GM21576 (cell line): ENCODE measurements around the gene PRR9.
"Not testable (repeated sequence)": the region's sequence is repeated elsewhere in the genome, so short reads cannot be mapped to it uniquely, and the experiment has no call there.

ENCODE experiments used
- ATAC-seq: cut with Tn5 transposase; IDR thresholded peaks from one replicate; pipeline ENCODE4 v1.9.1; 2021; ENCODE audit warnings: mild to moderate bottlenecking, moderate library complexity; ENCODE audit not compliant: unreplicated experiment

PRR9 gene, protein sequence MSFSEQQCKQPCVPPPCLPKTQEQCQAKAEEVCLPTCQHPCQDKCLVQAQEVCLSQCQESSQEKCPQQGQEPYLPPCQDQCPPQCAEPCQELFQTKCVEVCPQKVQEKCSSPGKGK

DNA sequence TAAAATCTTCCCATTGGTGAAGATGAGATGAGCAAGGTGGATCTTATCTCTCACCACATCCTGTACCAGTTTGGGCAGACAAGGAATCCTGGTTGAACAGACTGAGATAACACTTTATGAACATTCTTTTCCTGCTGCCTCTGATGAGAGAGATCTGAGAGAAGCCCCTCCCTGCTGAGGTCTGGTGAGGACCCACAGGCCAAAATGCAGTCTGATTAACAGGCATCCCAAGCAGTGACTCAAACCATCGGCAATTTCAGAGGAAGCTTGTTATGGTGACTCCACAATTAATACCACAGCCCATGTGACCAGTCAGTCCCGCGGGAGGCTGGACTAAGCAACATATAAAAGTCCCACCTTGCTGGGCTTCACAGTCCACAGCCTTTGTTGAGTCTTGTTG lies at the start of gene PRR9:
Gene PRR9, plus strand, starts transcription at position 373 of the 400 bp plus-strand sequence. CDS start 561 bp downstream, outside the sequence.
- ATAC-seq = no peak

DNA sequence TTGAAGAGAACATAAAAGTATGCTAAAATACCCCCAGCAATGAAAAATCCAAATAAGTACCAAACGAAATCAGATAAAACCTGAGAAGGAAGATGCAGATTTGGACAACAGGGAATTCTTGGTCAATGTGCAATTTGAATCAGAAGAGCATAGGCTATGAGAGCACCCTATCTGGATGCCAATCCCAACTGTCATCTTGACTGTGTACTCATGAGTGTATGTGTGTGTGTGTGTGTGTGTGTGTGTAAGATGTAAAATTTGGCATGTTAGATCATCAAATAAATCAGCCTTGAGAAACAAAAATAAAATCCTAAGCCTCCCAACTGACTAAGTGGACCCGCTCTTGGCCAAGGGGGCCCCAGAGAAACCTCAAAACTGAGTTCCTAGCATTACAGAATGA lies 48.7 kb upstream of the PRR9 start:
- no peak for ATAC-seq

DNA sequence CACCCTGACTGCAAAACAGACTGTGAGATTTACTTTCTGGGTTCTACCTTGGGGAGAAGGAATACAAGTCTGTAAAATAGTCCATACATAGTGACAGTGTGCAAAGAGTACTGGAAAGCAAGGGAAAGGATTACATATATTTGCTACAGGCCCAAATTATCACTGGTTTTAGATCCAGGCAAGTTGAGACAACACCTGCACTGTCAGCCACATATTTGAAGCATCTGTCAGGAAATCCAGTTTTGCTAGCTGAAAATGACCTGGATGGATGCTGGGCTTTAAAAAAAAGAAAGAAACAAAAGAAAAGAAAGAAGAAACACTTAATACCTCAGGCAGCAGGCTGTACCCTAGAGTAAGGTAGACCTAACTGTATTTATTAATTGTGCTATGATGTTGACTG lies 42.8 kb upstream of the PRR9 start:
- ATAC-seq = no peak

DNA sequence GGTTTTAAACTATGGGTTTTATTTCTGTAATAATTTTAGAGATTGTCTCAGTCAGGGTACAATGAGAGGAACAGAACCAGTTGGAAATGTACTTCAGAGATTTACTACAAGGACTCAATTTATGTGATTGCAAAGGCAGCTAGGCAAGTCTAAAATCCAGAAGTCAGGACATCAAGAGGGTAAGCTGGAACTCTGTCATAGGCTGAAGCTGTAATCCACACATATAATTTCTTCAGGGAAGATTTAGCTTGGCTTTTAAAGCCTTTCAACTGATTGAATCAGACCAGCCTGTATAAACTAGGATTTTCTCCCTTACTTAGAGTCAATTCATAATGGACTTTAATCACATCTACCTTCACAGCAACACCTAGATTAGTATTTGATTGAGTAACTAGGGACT lies 38.5 kb upstream of the PRR9 start:
- ATAC-seq = no peak

DNA sequence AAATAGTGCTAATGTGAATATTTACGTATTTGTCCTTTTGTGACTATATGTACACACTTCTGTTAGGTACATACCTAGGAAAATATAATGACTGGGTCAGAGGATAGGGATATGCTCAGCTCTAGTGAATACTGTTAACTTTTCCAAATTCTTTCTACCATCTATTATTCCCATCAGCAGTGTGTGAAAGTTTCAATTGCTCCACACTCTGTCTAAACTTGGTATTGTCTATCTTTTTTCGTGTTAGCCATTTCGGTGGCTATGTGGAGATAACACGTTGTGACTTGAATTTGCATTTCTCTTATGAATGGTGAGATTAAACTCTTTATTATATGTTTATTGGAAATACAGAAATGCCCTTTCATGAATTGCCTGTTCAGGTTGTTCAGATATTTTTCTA lies 36.8 kb upstream of the PRR9 start:
- no peak for ATAC-seq

DNA sequence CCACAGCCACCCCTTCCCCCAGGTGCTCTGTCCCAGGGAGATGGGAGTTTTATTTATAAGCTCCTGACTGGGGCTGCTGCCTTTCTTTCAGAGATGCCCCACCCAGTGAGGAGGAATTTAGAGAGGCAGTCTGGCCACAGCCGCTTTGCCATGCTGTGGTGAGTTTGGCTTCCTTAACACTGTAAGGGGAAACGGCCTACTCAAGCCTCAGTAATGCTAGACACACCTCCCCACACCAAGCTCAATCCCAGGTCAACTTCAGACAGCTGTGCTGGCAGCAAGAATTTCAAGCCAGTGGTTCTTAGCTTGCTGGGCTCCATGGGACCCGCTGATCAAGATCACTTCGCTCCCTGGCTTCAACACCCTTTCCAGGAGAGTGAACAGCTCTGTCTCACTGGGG lies 29.1 kb upstream of the PRR9 start:
- ATAC-seq = not testable (repeated sequence)

DNA sequence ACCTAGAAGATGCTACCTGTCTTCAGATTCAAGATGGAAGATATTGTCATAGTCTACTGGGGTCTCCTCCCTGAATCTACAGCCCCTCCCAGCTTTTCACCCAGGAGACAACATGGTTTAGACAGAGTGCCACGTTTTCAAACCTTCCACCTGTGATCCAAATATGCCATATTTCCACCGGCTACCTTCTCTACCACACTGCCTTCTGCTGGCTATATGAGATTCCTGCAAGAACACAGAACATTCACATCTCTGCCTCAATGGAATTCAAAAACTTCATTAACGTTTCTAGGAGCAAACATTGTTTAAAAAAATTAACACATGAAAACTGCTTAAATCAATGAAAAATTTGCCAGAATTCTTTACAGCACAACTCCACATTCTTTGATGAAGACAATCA lies 27.0 kb upstream of the PRR9 start:
- ATAC-seq = no peak

DNA sequence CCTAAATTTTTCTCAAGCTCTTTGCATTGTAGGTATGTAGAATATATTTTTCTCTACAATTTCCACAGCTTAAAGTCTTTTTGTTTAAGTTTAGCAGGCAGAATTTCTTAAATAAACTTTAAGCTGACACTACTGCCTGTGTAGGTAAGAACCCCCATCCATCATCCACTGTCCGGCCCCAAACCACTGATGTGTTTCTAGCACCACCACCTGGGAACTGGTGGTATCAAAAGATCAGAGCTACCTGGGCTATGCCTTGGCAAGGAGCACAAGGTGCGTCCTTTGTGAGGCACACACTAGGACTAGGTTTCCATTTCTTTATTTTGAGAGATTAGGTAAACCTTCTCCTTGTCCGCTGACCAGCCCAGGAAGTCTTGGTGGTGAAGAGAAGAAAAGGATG lies 24.7 kb upstream of the PRR9 start:
- no peak for ATAC-seq

DNA sequence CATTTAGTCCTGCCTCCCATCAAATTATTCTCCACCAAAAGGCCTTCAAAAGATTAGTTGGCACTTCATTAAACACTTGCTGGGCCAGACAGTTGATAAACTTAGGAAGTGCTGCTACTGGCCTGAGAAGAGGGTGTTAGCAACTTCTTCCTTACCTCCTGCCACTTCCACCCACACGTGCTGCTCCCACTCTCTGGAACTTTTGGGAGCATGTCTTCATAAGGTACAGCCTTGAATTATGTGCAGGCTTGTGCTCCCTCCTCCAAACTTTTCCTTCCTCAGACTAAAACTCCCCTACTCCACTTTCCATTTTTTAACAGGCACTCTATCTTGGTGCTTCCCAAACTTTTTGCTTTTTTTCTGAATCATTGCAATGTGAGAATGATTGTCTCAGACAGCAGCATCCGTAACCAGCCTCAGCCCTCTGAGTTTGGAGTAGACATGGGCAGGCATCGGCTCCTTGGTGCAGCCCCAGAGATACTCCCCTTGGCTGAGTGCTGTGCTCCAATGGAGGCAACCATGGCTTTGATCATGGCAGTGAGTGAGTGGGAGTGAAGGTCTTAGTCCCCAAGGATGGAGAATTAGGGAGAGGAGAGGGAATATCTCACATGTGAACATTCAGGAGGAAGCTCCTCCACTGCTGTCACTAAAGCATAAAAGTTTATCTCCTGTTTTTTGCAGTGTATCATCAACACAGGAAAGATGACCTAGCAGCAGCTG lies 22.9 kb upstream of the PRR9 start:
- no peak for ATAC-seq

DNA sequence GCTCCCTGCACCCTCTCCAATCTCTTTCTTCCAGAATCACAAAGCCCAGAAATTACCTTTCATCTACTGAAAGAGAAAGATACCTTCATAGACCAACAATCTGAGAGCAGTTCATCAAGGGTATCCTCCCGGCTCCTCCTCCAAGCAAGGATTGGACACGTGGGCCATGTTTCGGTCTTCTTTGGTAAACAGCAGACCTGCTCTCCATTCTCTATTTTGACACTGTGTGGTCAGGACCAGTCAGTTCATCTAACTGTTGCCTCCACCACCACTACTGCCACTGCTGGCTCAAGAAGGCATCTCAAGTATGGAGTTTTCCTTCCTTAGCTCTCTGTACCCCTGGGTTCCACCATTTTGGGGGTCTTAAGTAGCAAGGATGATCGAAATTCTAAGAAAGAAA lies 22.2 kb upstream of the PRR9 start:
- no peak for ATAC-seq

DNA sequence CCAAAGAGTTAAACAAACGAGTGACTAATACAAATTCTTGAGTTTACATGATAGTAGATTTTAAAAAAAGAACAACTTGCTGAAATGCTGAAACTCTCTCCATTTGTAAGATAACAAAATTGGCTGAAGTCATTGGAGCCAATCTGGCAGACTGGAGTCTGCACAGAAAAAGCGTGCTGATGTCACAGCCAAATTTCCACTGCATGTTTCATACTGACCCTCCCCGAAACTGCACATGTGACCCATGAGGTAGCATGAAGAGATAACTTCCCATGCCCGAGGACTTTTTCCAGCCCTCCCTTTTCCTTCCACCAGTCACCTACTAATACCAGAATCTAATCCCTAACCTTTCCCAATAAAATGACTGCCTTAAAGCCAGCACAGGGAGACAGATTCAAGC lies 15.4 kb upstream of the PRR9 start:
- no peak for ATAC-seq

DNA sequence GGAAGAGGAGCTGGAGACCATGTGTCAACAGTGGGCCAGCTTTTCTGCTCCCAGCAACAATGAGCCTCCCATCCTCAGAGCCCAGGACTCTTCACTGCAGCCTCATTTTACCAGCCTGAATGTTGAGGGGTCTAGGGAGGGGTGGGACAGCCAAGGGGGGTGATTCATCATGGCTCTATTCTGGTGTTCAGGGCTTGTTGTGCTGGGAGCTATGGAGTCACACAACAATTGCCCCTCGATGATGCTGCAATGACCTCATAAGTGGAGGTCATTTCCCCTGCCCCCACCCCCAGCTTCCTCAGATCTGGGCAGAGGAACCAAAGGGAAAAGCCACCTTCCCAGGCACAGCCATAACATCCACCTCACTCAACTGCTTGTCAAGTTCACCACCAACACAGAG lies 14.3 kb upstream of the PRR9 start, which contains the start of gene LELP1:
Gene LELP1, plus strand, starts transcription at position 301 of the 400 bp plus-strand sequence. CDS start 1,278 bp downstream, outside the sequence.
- ATAC-seq = no peak

DNA sequence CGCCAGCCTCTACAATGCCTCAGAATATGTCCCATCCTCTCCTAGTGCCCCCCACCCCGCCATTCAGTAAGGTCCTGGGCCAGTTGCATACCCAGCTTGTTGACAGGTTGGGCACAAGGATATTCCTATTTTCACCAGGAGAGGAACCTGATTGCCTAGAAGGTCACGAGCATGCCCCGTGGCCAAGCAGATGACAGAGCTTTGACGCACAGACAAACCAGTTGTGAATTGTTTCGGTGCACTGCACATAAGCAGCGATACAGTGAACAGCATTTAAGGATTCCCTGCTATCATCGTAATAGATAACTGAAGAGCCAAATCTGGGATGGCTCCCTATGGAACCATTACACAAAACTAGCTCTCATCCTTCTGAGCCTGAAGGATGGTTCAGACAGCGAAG lies 10.8 kb upstream of the PRR9 start:
- ATAC-seq = no peak

DNA sequence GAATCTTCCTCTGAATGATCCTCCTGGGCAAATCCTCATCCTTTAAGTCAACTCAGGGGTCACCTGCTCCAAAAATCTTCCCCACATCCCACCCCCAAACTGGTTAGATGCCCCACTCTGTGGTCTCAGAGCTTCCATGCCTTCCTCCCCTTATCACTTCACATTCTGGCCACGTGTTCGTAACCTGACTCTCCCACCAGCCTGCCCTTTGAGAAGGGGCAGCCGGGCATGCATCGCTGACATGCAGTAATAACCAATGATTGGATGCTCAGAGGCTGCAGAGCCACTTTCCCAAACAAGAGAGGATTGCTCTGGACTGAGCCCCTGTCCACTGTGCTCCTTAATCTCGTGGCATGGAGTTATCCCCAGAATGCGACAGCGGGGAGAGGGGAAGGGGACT lies 7.2 kb upstream of the PRR9 start:
- no peak for ATAC-seq

DNA sequence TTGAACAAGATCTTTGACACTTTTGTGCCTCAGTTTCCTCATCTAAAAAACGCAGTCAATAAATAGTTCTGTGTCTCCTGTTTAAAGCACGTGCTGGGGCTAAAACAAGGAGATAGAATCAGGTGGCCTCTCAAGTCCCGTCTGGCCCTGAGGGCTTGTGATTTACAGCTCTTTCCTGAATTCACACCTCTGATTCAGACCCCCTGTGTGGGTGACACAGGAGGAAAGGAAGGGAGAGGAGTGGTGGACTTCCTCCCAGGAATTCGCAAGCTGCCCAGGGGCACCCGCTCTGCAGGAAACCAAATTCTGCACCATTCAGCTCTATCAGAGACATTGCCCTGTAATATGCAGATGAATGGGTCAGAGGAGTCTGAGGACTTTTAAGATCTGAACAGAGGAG lies 5.2 kb upstream of the PRR9 start:
- ATAC-seq = no peak

DNA sequence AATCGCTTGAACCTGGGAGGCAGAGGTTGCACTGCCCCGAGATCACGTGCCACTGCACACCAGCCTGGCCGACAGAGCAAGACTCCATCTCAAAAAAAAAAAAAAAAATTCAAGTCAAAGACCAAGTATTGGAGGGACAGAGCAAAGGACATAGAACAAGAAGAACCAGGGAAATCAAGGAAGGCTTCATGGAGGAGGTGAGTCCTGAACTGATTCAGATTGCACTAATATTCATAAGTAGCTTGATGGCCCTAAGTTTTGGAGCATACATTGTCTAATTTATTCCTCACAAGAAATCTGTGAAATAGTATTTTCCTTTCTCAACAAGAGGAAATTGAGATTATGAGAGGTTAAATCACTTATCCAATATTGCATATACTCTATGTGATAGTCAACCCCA lies 3.9 kb upstream of the PRR9 start:
- no peak for ATAC-seq

DNA sequence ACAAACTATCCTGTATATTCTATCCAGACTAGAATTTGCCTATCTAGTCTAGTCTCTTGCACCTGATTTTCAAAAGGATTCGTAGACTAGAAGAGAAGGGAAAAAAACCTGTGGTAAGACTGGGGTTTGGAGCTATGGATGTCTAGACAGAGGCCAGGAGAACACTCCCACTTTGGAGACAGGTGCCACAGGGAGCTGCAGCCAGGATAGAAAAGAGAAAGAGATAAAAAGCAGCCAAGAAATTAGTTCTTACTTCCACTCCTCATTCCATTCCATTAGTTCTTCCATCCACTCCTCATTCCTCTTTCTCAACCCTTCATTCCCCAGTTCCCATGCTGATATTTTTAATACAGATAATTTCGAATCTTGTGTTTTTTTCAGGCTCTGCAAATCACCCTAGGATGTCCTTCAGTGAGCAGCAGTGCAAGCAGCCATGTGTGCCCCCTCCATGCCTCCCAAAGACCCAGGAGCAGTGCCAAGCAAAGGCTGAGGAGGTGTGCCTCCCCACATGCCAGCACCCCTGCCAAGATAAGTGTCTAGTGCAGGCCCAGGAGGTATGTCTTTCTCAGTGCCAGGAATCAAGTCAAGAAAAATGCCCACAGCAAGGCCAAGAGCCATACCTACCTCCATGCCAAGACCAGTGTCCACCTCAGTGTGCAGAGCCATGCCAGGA lies 496 bp downstream of the PRR9 start:
- ATAC-seq = no peak

DNA sequence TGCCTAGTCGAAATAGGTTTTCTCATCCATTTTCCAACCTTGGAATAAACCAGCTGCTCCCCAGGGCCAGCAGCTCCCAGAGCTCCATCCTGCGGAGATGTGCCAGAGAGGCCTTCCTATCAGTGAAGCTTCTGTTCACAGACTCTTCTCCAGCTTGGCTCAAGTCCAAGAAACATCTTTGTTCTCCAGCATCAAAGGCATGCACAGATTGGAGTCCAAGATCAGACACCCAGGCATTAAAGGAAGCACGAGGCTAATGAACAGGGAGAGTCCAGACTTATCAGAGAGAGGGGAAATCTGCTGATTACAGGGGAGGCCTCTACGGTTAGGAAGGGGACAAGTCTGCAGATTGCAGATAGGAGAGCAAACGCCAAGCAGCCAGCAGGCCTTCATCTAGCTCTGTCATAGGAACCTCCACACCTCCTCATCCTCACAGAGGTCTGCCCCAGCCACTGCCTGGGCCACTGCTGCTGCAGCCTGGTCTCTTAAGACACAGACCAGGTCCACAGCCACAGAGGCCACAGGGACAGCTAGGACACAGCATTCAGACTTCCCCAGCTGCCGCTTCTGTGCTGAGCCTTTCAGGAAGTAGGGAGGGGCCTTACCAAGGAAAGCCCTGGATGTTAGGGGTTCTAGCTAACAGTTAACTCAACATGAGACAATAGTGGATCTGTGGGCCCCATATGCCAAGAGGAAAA lies 3.4 kb downstream of the PRR9 start:
- ATAC-seq = no peak

DNA sequence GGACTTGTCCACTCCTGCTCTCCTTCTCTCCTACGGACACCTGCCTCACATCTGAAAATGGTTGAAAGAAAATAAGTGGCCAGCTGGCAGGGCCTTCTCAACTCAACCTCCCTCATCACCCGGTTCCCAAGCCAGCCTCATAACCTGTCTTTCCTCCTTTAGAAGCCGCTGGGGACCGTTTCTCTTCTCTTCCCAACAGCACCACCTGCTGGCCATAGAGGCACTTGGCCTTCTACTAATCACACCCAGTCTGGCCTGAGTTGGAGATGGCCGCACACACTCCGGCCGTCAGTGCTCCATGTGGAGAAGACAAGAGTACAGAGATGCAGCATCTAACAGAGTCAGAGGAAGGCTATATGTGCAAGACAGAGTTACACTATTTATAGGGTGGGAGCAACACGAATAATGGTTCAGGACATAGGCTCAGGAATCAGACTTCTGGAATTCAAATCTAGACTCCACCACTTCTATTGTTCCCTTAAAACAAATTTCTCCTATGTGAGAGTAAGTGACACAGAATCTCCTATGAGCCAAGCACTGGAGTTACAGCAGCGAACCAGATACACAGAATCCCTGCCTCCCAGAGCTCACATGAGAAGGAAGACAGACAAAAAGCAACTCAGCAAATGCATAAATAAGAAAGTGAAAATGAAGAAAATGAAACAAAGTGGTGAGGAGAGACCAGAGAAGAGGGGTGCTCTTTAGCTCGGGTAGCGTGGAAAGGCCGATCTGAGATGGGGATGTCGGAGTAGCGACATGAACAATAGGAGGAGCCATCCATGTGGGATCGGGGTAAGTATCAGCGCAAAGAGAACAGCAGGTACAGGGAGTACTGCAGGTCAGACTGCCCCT lies 5.9 kb downstream of the PRR9 start:
- not testable (repeated sequence) for ATAC-seq

DNA sequence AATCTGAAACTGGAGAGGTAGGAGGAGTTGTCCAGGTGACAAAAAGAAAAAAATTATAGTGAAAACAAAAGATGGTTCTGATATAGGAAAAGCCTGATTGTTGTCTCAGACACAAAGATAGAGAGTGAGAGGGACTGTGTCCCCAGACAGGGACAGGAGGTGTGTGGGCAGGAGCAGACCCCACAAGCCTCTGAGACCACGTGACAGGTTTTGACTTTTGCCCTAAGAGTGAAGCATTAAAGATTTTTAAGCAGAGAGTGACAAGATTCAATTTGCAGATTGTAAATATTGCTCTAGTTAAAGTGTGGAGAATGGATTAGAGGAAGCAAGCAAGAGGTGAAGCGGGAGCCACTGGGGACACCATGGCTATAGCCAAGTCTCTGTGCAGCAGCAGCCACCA lies 10.4 kb downstream of the PRR9 start:
- no peak for ATAC-seq

DNA sequence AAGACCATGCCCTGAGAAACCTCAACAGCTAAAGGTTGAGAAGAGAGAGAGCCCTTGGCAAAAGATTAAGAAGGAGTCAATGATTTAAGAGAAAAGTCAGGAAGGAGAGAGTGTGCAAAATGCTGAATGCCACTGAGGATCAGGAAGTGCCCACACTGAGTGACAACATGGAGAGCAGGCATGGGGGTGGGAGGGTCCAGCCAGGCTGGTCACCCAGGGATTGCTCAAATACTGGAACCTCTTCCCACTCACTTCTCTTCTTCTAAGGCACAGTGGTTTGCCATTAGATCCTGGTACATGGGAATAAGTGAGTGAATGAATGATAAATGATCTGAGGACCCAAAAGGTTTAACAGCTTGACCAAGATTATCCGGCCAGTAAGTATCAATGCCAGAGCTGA lies 11.1 kb downstream of the PRR9 start:
- no peak for ATAC-seq
